HEK293T (cell line): Measurements from ENCODE around the gene KIF13A.
"Not testable (repeated sequence)": the region's sequence is repeated elsewhere in the genome, so short reads cannot be mapped to it uniquely, and the experiment has no call there.

Source experiments
- CTCF ChIA-PET: fragments of 350-600 bp; formaldehyde crosslinking; extraction: SDS; loops from one replicate; lab custom pipeline; 2021; ENCODE audit warnings: antibody characterized with exemption, inconsistent platforms; lab: Yijun Ruan, JAX
- POLR2A ChIA-PET: fragments of 350-600 bp; formaldehyde crosslinking; extraction: SDS; loops from one replicate; lab custom pipeline; 2020; ENCODE audit warnings: antibody characterized with exemption, inconsistent platforms; lab: Yijun Ruan, JAX
- DNase-seq: peaks from one replicate; pipeline ENCODE4 v3.0.0; 2012; ENCODE audit warnings: mixed read lengths; ENCODE audit errors: extremely low spot score
- ARNT ChIP-seq: fragments of 450-650 bp; IDR thresholded peaks from 2 replicates; pipeline ENCODE4 v1.6.1; 2017; ENCODE audit warnings: mild to moderate bottlenecking
- BHLHE40 ChIP-seq: fragments of 450-650 bp; IDR thresholded peaks from 2 replicates; pipeline ENCODE4 v1.6.1; 2016; ENCODE audit warnings: mild to moderate bottlenecking, moderate library complexity, borderline replicate concordance
- CTBP1 ChIP-seq: fragments of 450-650 bp; IDR thresholded peaks from 2 replicates; pipeline ENCODE4 v1.6.1; 2016; ENCODE audit warnings: borderline replicate concordance
- ELF4 ChIP-seq: fragments of 450-650 bp; IDR thresholded peaks from 2 replicates; pipeline ENCODE4 v1.6.1; 2017; ENCODE audit warnings: antibody characterized with exemption
- FOXA1 ChIP-seq: fragments of 450-650 bp; IDR thresholded peaks from 2 replicates; pipeline ENCODE4 v1.6.1; 2016; ENCODE audit warnings: mild to moderate bottlenecking
- FOXK2 ChIP-seq: fragments of 450-650 bp; IDR thresholded peaks from 2 replicates; pipeline ENCODE4 v1.6.1; 2016; ENCODE audit warnings: mild to moderate bottlenecking
- FOXM1 ChIP-seq: fragments of 450-650 bp; IDR thresholded peaks from 2 replicates; pipeline ENCODE4 v1.6.1; 2017; ENCODE audit warnings: mild to moderate bottlenecking, borderline replicate concordance
- HDGF ChIP-seq: fragments of 450-650 bp; IDR thresholded peaks from 2 replicates; pipeline ENCODE4 v1.6.1; 2017; ENCODE audit warnings: antibody characterized with exemption, borderline replicate concordance
- L3MBTL2 ChIP-seq: fragments of 450-650 bp; conservative IDR thresholded peaks from 2 replicates; pipeline ENCODE4 v1.6.1; 2016; ENCODE audit warnings: mild to moderate bottlenecking
- LEF1 ChIP-seq: fragments of 450-650 bp; IDR thresholded peaks from 2 replicates; pipeline ENCODE4 v1.6.1; 2017; ENCODE audit warnings: mild to moderate bottlenecking, borderline replicate concordance
- NFRKB ChIP-seq: fragments of 450-650 bp; IDR thresholded peaks from 2 replicates; pipeline ENCODE4 v1.6.1; 2016; ENCODE audit warnings: mild to moderate bottlenecking, moderate library complexity
- SP1 ChIP-seq: fragments of 450-650 bp; IDR thresholded peaks from 2 replicates; pipeline ENCODE4 v1.6.1; 2017
- SUZ12 ChIP-seq: fragments of 450-650 bp; IDR thresholded peaks from 2 replicates; pipeline ENCODE4 v1.6.1; 2016; ENCODE audit warnings: mild to moderate bottlenecking
- TARDBP ChIP-seq: fragments of 450-650 bp; IDR thresholded peaks from 2 replicates; pipeline ENCODE4 v1.6.1; 2016
- ZNF384 ChIP-seq: fragments of 450-650 bp; IDR thresholded peaks from 2 replicates; pipeline ENCODE4 v1.6.1; 2016
- TF ChIP-seq, protein P1 (sequence below): fragments of 450-650 bp; IDR thresholded peaks from 2 replicates; pipeline ENCODE4 v1.6.1; 2016

The KIF13A gene

DNA sequence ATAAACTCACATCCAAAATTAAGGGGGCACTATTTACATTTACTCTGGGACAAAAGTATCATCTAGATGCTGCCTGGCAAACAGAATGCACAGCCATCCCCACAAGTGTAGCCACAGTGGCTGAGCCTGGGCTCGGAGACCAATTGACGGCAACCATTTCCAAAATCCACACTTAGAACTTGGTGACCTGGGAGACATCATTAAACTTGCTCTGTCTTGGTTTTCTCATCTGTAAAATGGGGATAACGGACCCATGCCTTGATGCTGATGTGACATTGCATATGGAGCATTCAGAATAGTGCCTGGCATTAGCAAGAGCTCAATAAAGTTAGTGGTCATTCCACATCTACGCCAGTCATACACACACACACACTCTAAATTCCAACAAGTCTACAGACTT lies 140.7 kb downstream of the KIF13A start:
- DNase-seq = no peak
- TF ChIP-seq LEF1 (no peak), TARDBP (no peak), ARNT (no peak), L3MBTL2 (no peak), ELF4 (no peak), FOXM1 (no peak), FOXK2 (no peak), SP1 (no peak), ZNF384 (no peak), BHLHE40 (no peak), HDGF (no peak)
- TF ChIP-seq, protein P1, sequence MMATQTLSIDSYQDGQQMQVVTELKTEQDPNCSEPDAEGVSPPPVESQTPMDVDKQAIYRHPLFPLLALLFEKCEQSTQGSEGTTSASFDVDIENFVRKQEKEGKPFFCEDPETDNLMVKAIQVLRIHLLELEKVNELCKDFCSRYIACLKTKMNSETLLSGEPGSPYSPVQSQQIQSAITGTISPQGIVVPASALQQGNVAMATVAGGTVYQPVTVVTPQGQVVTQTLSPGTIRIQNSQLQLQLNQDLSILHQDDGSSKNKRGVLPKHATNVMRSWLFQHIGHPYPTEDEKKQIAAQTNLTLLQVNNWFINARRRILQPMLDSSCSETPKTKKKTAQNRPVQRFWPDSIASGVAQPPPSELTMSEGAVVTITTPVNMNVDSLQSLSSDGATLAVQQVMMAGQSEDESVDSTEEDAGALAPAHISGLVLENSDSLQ = no peak
- ChIA-PET POLR2A (no interaction called here), CTCF (no interaction called here)

DNA sequence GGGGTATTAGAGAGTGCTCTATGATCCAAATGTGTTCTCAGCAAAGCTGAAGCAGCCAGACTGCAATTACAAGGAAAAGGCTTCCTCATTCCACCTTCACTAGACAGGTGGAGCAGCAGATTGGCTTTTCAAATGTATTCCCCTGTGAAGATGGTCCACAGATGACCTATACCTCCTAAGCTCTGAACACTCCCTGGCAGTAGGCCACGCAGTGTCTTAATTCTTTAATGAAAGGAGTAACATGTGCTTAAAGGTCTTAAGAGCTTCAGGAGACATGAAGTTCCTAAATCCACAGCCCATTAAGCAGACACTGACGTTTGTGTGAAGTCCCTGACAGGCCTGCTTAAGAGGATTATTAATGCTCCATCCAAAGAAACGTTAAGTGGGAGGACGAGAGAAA lies 141.8 kb downstream of the KIF13A start:
- ChIA-PET POLR2A (interaction anchor here (0.8 kb wide), 1 partner anchor 11 kb away, joined by 3 read pairs; no protein-coding TSS in a partner anchor), CTCF (interaction anchor here (0.5 to 0.8 kb wide), 2 partner anchors 39 to 357 kb away, joined by 3 to 5 read pairs; no protein-coding TSS in a partner anchor)
- no peak for DNase-seq
- TF ChIP-seq, protein P1 = no peak
- TF ChIP-seq NFRKB = no peak
- TF ChIP-seq FOXK2 = no peak
- TF ChIP-seq CTBP1 = no peak
- no peak for TF ChIP-seq ZNF384
- no peak for TF ChIP-seq FOXM1
- no peak for TF ChIP-seq ELF4
- no peak for TF ChIP-seq LEF1
- no peak for TF ChIP-seq SUZ12
- no peak for TF ChIP-seq HDGF
- no peak for TF ChIP-seq FOXA1
- TF ChIP-seq TARDBP = no peak
- TF ChIP-seq BHLHE40 = no peak
- TF ChIP-seq ARNT = no peak
- TF ChIP-seq L3MBTL2 = no peak
- no peak for TF ChIP-seq SP1

DNA sequence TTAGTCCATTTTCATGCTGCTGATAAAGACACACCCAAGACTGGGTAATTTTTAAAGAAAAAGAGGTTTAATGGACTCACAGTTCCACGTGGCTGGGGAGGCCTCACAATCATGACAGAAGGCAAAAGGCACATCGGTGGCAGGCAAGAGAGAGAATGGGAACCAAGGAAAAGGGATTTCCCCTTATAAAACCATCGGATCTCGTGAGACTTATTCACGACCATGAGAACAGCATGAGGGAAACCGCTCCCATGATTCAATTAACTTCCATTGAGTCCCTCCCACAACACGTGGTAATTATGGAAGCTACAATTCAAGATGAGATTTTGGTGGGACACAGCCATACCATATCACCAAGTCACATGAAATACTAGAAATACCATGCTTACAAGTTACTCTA lies 142.5 kb downstream of the KIF13A start:
- DNase-seq = not testable (repeated sequence)
- ChIA-PET POLR2A (interaction anchor here (0.8 kb wide), 1 partner anchor 11 kb away, joined by 3 read pairs; no protein-coding TSS in a partner anchor), CTCF (interaction anchor here (0.8 kb wide), 1 partner anchor 358 kb away, joined by 5 read pairs; no protein-coding TSS in a partner anchor)

DNA sequence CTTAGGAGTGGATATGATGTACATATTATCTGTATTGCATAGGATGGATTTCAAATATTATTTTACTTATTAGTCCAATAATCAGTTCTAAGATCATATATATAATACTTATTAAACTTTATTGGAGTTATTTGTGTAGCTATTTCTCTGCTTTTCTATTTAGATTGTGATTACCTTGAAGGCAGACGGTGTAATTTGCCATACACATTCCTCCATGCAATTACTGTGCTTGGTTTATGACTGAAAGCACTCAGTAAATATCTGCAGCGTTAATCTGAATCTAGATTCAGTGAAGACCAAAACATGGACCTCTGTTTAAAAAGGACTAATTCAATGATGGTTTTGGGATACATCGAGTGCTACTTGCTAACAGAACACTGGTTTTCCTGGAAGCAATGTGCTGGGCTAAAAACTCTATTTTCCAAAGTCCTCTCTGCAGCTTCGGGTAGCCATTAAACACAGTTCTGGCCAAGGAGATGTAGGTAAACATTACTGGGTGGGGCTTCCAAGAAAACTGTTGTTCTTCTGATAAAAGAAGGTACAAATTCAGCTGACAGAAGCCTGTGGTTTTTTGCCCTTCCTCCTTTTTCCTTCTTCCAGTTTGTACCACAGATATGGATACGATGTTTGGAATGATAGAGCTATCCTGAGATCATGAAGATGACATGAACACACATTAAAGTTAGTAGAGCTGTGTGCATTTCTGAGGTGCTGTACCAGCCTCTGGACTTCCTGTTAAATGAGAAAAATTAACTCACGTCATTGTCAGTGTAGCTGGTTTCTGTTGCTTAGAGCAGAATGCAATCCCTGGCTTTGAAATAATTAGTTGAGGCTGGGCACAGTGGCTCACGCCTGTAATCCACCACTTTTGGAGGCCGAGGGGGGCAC lies 144.3 kb downstream of the KIF13A start:
- TF ChIP-seq TARDBP = no peak
- TF ChIP-seq, protein P1 = no peak
- no peak for TF ChIP-seq SUZ12
- no peak for TF ChIP-seq ZNF384
- no peak for TF ChIP-seq BHLHE40
- no peak for TF ChIP-seq FOXA1
- TF ChIP-seq FOXK2 = no peak
- TF ChIP-seq ARNT = no peak
- no peak for TF ChIP-seq LEF1
- no peak for TF ChIP-seq HDGF
- TF ChIP-seq FOXM1 = no peak
- TF ChIP-seq SP1 = no peak
- TF ChIP-seq NFRKB = no peak
- no peak for TF ChIP-seq L3MBTL2
- TF ChIP-seq ELF4 = no peak
- TF ChIP-seq CTBP1 = no peak
- CTCF ChIA-PET = no interaction called here
- POLR2A ChIA-PET = no interaction called here
- no peak for DNase-seq

DNA sequence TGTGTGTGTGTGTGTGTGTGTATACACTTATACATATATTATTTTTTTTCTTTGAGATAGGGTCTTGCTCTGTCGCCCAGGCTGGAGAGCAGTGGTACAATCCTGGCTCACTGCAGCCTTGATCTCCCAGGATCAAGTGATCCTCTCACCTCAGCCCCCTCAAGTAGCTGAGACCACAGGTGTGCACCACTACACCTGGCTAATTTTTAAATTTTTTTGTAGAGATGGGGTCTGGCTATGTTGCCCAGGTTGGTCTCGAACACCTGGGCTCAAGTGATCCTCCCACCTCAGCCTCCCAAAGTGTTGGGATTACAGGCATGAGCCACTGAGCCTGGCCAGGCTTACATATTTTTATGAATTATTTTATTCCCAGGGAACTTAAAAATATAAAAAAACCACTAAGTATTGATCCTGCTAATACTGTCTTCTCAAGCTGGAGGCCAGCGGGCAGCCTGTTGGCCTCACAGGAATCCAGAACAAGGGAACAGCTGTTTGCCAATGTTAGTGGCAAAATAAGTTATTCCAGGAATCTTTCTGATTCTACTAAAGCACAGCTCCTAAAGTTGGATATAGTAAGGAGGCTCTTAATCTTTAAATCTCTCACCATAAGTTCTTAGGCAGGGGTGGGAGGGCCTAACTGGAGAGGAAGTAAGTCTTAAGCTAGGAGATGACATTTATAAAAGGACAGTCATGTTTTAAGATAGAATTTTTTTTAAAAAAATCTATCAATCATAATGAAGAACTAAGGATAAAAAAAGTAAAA lies 145.2 kb downstream of the KIF13A start:
- TF ChIP-seq ARNT = no peak
- no peak for TF ChIP-seq ZNF384
- no peak for TF ChIP-seq ELF4
- TF ChIP-seq, protein P1 = no peak
- no peak for TF ChIP-seq FOXK2
- POLR2A ChIA-PET = no interaction called here
- no peak for DNase-seq
- CTCF ChIA-PET = no interaction called here
